HTERT RPE-1 (cell line): ENCODE results near the gene OR52N1.

Source experiments
- in situ Hi-C: fragments of 300-500 bp; cut with MboI; formaldehyde crosslinking; loops from 4 replicates; pipeline ENCODE4 v1.14.3; 2020; ENCODE audit warnings: low sequenced_read_pairs

Gene OR52N1

GRCh38 chr11:5791165-5791564 is at the start of gene OR52N1:
TSS of gene OR52N1 (minus strand) at chr11:5791265. CDS start at chr11:5788816, 2,449 bp downstream.
- in situ Hi-C loops, result no loop called here

- in situ Hi-C loops, result no loop called here
Measured at GRCh38 chr11:5837695-5838094, 46.6 kb upstream of the OR52N1 start.

- in situ Hi-C loops, result no loop called here
Measured at GRCh38 chr11:5833446-5833845, 42.4 kb upstream of the OR52N1 start.

GRCh38 chr11:5831196-5831829 is 40.2 kb upstream of the OR52N1 start:
- in situ Hi-C loops, result no loop called here

GRCh38 chr11:5818245-5818886 is 27.3 kb upstream of the OR52N1 start:
- in situ Hi-C loops, result no loop called here

- in situ Hi-C loops, result no loop called here
Measured at GRCh38 chr11:5815534-5815933, 24.5 kb upstream of the OR52N1 start.

GRCh38 chr11:5809905-5810795 is 19.1 kb upstream of the OR52N1 start:
- in situ Hi-C loops, result no loop called here

- in situ Hi-C loops, result no loop called here
Measured at GRCh38 chr11:5809122-5809519, 18.1 kb upstream of the OR52N1 start.

GRCh38 chr11:5808500-5809121 is 17.5 kb upstream of the OR52N1 start, which contains the start of gene OR52N2:
TSS of gene OR52N2 (plus strand) at chr11:5808924. CDS start at chr11:5820336, 11,412 bp downstream.
- in situ Hi-C loops, result no loop called here

GRCh38 chr11:5807580-5807979 is 16.5 kb upstream of the OR52N1 start:
- in situ Hi-C loops, result no loop called here

GRCh38 chr11:5803982-5804381 is 12.9 kb upstream of the OR52N1 start:
- in situ Hi-C loops, result no loop called here

GRCh38 chr11:5796541-5796940 is 5.5 kb upstream of the OR52N1 start:
- in situ Hi-C loops, result no loop called here

- in situ Hi-C loops, result no loop called here
Measured at GRCh38 chr11:5783255-5783654, 7.8 kb downstream of the OR52N1 start, which contains the start of gene OR52N5. TSS of gene OR52N5 (minus strand) at chr11:5783355. CDS start at chr11:5778634, 4,721 bp downstream.

- in situ Hi-C loops, result no loop called here
Measured at GRCh38 chr11:5767056-5767455, 24.0 kb downstream of the OR52N1 start.

- in situ Hi-C loops, result no loop called here
Measured at GRCh38 chr11:5753943-5754342, 37.1 kb downstream of the OR52N1 start, which contains the start of gene OR52N4. TSS of gene OR52N4 (plus strand) at chr11:5754243. CDS start at chr11:5754741, 498 bp downstream.

- in situ Hi-C loops, result no loop called here
Measured at GRCh38 chr11:5749836-5750235, 41.2 kb downstream of the OR52N1 start.

- in situ Hi-C loops, result no loop called here
Measured at GRCh38 chr11:5746614-5747013, 44.5 kb downstream of the OR52N1 start.

- in situ Hi-C loops, result no loop called here
Measured at GRCh38 chr11:5738431-5738830, 52.6 kb downstream of the OR52N1 start.

GRCh38 chr11:5737670-5738392 is 53.2 kb downstream of the OR52N1 start:
- in situ Hi-C loops, result no loop called here

- in situ Hi-C loops, result no loop called here
Measured at GRCh38 chr11:5737091-5737490, 54.0 kb downstream of the OR52N1 start.
